Upper lobe of left lung (tissue), 6 donors: ENCODE results near the gene TPMT. TPM values are rescaled to one million over a fixed set of nuclear protein-coding genes. Genes with fewer than 3 reads are reported as not detected.
"Not testable (repeated sequence)": the region's sequence is repeated elsewhere in the genome, so short reads cannot be mapped to it uniquely, and the experiment has no call there.

ENCODE experiments used
- ATAC-seq, 2 donors: fragments of 200-7000 bp; cut with Tn5 transposase; one replicate each; pipeline ENCODE4 v1.9.1; 2022; ENCODE audit warnings: mild to moderate bottlenecking in 2 of 2, moderate library complexity in 2 of 2; ENCODE audit not compliant: low FRiP score in 2 of 2
- DNase-seq, 2 donors: peaks; one replicate each; pipeline ENCODE4 v3.0.0-alpha.2; 2019 to 2020
- H3K27ac ChIP-seq, 4 donors: fragments of 200-600 bp; sonication (generic); one replicate each; pipeline ENCODE4 v1.5.1; 2016 to 2019
- H3K27me3 ChIP-seq, 4 donors: fragments of 200-600 bp; sonication (generic); one replicate each; pipeline ENCODE4 v1.5.1; 2017 to 2019
- H3K36me3 ChIP-seq, 4 donors: fragments of 200-600 bp; sonication (generic); one replicate each; pipeline ENCODE4 v1.5.1; 2016 to 2019
- H3K4me1 ChIP-seq, 4 donors: fragments of 200-600 bp; sonication (generic); one replicate each; pipeline ENCODE4 v1.5.1; 2018 to 2019
- H3K4me3 ChIP-seq, 4 donors: fragments of 200-600 bp; sonication (generic); one replicate each; pipeline ENCODE4 v1.5.1; 2017 to 2019; ENCODE audit warnings: mild to moderate bottlenecking in 2 of 4, moderate library complexity in 1 of 4
- H3K9me3 ChIP-seq, 4 donors: fragments of 200-600 bp; sonication (generic); one replicate each; pipeline ENCODE4 v1.5.1; 2018 to 2019
- EP300 ChIP-seq, 4 donors: sonication (generic); formaldehyde crosslinking; IDR thresholded peaks; one replicate each; pipeline ENCODE4 v1.5.1; 2017; ENCODE audit warnings: antibody characterized with exemption in 4 of 4, control low read depth in 2 of 4
- POLR2A ChIP-seq, 4 donors: fragments of 450-650 bp; IDR thresholded peaks; one replicate each; pipeline ENCODE4 v1.5.1; 2016 to 2017; ENCODE audit warnings: antibody characterized with exemption in 4 of 4, mild to moderate bottlenecking in 2 of 4
- POLR2AphosphoS5 ChIP-seq, 2 donors: sonication (generic); formaldehyde crosslinking; IDR thresholded peaks; one replicate each; pipeline ENCODE4 v1.5.1; 2017; ENCODE audit warnings: antibody characterized with exemption in 2 of 2
- WGBS, 2 donors: methylation state at CpG; one replicate each; pipeline ENCODE4 v1.1.5; 2017 to 2018; 5-methylcytosine and 5-hydroxymethylcytosine counted together
- total RNA-seq, 6 donors: library from RNA; depleted of rRNA in 4 of 6; stranded (reverse); fragments of >200 nt in 4 of 6; gene quantifications; one replicate each; pipeline versions ENCODE4 v1.1.0 to v1.2.1, GENCODE V29; 2016 to 2021
- TF ChIP-seq, protein P1 (sequence below), 6 experiments: fragments of 450-650 bp in 4 of 6; fragments of 200-600 bp in 2 of 6; sonication (generic) in 2 of 6; IDR thresholded peaks; one replicate each; pipeline ENCODE4 v1.5.1; 2016 to 2019; ENCODE audit warnings: antibody characterized with exemption in 6 of 6
- donor health status: DM: no; HTN: no; CAD: no; lungs with moderate emphysema.
- donor health status: DM: no; HTN: yes; CAD: no; lungs with severe emphysema.

TPMT gene
- total RNA-seq, 6 donors from 2014 or later, result 5.2 to 12.2 (median 10.7) TPM

DNA sequence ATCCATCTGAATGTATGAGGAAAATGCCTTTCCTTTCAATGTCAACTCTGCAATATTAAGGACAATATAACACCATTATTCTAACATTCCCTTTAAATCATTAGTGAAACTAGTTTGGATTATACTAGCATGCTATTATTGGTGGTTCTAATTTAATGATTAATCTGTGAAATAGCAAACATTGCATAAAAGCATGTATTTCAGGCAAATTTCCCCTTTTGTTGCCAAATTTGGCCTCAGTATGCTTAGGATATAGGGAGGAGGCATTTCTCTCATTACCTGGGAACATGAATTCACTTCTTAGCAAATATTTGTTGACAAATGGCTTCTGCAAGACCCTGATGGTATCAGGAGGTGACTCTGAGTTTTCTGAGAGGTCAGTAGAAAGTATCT lies 1.6 kb downstream of the TPMT start:
- TF ChIP-seq EP300 (IDR thresholded peaks at IDR 0.05), result no peak
- TF ChIP-seq, protein P1, sequence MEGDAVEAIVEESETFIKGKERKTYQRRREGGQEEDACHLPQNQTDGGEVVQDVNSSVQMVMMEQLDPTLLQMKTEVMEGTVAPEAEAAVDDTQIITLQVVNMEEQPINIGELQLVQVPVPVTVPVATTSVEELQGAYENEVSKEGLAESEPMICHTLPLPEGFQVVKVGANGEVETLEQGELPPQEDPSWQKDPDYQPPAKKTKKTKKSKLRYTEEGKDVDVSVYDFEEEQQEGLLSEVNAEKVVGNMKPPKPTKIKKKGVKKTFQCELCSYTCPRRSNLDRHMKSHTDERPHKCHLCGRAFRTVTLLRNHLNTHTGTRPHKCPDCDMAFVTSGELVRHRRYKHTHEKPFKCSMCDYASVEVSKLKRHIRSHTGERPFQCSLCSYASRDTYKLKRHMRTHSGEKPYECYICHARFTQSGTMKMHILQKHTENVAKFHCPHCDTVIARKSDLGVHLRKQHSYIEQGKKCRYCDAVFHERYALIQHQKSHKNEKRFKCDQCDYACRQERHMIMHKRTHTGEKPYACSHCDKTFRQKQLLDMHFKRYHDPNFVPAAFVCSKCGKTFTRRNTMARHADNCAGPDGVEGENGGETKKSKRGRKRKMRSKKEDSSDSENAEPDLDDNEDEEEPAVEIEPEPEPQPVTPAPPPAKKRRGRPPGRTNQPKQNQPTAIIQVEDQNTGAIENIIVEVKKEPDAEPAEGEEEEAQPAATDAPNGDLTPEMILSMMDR (IDR thresholded peaks at IDR 0.05), result no peak
- Histone ChIP-seq H3K4me3 (no peak overlapping the region), H3K27ac (no peak overlapping the region), H3K4me1 (peaks cover 19 to 27% (median 23%) of the 10 kb centered on the region in 4 donors), H3K9me3 (no peaks in the 10 kb centered on the region), H3K27me3 (no peaks in the 10 kb centered on the region), H3K36me3 (peaks cover 0 to 3% (median 0%) of the 10 kb centered on the region in 4 donors)
- ATAC-seq, result no peak
- DNase-seq, result no peak

DNA sequence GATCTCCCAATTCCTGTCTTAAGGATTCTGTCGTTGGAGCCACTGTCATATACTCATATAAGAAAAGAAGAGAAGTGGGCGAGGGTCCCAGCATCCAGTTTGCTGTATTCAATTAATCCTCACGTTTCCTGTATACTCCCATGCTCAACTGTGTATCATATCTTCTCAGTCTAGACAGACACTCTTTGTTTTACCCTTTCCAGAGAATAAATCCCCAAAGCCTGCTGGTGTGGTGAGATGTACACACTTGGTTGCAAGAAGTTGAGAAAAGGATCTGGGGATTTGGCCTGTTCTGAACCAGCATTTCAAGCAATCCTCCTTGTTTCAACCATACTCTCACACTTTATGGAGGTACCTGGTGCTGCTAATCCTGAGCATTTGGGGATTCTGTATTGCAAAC lies 3.1 kb downstream of the TPMT start:
- Histone ChIP-seq H3K27ac (no peak overlapping the region), H3K9me3 (no peaks in the 10 kb centered on the region), H3K36me3 (peaks cover 0 to 12% (median 0%) of the 10 kb centered on the region in 4 donors), H3K4me3 (no peak overlapping the region), H3K27me3 (no peaks in the 10 kb centered on the region), H3K4me1 (peaks cover 19 to 27% (median 23%) of the 10 kb centered on the region in 4 donors)
- ATAC-seq, result no peak
- no peak for DNase-seq
- no peak for TF ChIP-seq POLR2A (IDR thresholded peaks at IDR 0.05)
- TF ChIP-seq, protein P1 (IDR thresholded peaks at IDR 0.05), result no peak
- TF ChIP-seq POLR2AphosphoS5 (IDR thresholded peaks at IDR 0.05), result no peak
- TF ChIP-seq EP300 (IDR thresholded peaks at IDR 0.05), result no peak
- 87 to 92% methylated on average over 3 of the region's 3 CpGs for WGBS, 2 donors

DNA sequence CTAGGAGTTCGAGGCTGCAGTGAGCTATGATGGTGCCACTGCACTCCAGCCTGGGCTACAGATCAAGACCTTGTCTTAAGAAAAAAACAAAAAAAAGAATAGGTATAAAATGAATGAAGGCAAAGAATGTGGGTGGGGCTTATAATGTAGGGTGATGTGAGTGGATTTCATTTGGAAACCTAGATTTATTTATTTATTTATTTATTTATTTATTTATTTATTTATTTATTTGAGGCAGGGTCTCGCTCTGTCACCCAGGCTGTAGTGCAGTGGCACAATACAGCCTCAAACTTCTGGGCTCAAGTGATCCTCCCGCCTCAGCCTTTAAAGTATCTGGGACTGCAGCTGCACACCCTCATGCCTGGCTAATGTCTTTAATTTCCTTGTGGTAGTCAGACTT lies 3.5 kb downstream of the TPMT start:
- peaks cover 0 to 12% (median 0%) of the 10 kb centered on the region in 4 donors for H3K36me3 ChIP-seq
- H3K4me1 ChIP-seq, result peaks cover 19 to 25% (median 20%) of the 10 kb centered on the region in 4 donors
- not testable (repeated sequence) for H3K27me3 ChIP-seq, H3K9me3 ChIP-seq, DNase-seq, H3K27ac ChIP-seq, H3K4me3 ChIP-seq, ATAC-seq
- 96 to 100% methylated on average over 3 of the region's 3 CpGs for WGBS, 2 donors

DNA sequence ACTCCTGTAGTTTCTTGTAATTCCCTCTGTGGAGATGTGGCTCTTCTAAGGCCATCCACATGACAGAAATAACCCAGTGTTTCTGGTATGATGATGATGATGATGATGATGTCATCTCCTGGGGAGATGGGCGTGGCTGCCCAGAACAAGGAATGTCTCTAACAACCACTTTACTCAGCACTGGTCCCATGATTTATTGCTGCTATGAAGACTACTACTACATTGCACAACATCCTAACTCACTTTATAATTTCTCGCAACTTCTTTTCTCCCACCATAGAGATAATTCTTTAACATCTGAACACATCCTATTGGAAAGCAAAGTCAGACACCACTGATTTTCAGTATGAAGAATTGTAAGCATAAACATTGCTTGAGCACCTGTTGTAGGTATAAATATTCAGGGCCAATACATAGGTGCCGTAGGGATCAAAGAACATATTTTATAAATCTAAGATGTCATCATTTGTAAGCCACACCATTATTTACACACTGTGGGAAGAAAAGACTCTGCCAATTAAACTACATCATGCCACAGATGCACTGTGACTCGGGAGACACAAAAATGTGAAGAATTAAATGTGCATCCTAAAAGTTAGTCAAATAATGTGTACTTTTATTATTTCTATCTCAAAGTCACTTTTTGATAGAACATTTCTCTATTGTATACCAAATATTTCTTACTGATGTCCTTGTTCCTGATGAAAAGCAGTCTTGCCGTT lies 6.4 kb downstream of the TPMT start:
- Histone ChIP-seq H3K36me3 (peaks cover 0 to 24% (median 3%) of the 10 kb centered on the region in 4 donors), H3K4me3 (no peak overlapping the region), H3K9me3 (no peaks in the 10 kb centered on the region), H3K27ac (no peak overlapping the region), H3K27me3 (no peaks in the 10 kb centered on the region), H3K4me1 (peaks cover 6 to 9% (median 7%) of the 10 kb centered on the region in 4 donors)
- DNase-seq (peak in 1 of 2 donors; percentile 33), ATAC-seq (peak in 1 of 2 donors; percentile 82)
- TF ChIP-seq, protein P1 (IDR thresholded peaks at IDR 0.05), result no peak
- no peak for TF ChIP-seq POLR2AphosphoS5 (IDR thresholded peaks at IDR 0.05)
- TF ChIP-seq POLR2A (IDR thresholded peaks at IDR 0.05), result no peak
- no peak for TF ChIP-seq EP300 (IDR thresholded peaks at IDR 0.05)
- 93 to 94% methylated on average over 5 of the region's 5 CpGs for WGBS, 2 donors

DNA sequence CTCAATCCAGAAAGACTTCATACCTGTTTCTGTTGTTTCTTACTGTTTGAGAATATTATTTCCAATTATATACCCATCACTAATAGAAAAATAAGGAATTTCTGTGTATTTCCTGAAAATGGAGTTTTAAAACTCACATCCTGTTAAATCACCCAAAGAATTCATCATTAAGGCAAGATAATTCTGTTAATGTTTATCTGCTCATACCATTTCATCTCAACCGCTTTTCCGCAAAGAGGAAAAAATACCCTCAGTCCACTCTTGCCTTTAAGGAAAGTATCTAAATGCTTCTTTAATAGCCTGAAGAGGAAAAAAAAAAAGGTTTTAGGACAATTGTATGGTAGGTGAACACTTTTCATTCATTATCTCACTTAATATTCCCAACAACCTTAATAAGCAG lies 7.3 kb downstream of the TPMT start:
- ATAC-seq (no peak), DNase-seq (no peak)
- H3K9me3 ChIP-seq, result no peaks in the 10 kb centered on the region
- TF ChIP-seq, protein P1 (IDR thresholded peaks at IDR 0.05), result no peak
- no peak for TF ChIP-seq EP300 (IDR thresholded peaks at IDR 0.05)
- TF ChIP-seq POLR2AphosphoS5 (IDR thresholded peaks at IDR 0.05), result no peak
- no peak for TF ChIP-seq POLR2A (IDR thresholded peaks at IDR 0.05)
- no peak overlapping the region for H3K4me3 ChIP-seq
- peaks cover 0 to 28% (median 3%) of the 10 kb centered on the region in 4 donors for H3K36me3 ChIP-seq
- peaks cover 0 to under 1% (median 0%) of the 10 kb centered on the region in 4 donors for H3K4me1 ChIP-seq
- no peak overlapping the region for H3K27ac ChIP-seq
- WGBS, 2 donors, result 96 to 97% methylated on average over 2 of the region's 2 CpGs
- no peaks in the 10 kb centered on the region for H3K27me3 ChIP-seq
